H9 (cell line): ENCODE results near the gene EPS15. TPM values are rescaled to one million over a fixed set of nuclear protein-coding genes. Genes with fewer than 3 reads are reported as not detected.

ENCODE experiments used
- DNase-seq: peaks from one replicate; pipeline ENCODE4 v3.0.0-alpha.2; 2017
- H2AFZ ChIP-seq: one replicate; pipeline ENCODE4 v1.6.1; 2013; ENCODE audit warnings: mild to moderate bottlenecking, low read length, control low read depth, moderate library complexity
- H2AK5ac ChIP-seq: 2 replicates; pipeline ENCODE4 v1.6.1; 2013; ENCODE audit warnings: low read length, control low read depth, mixed read lengths; ENCODE audit not compliant: insufficient read length
- H2BK120ac ChIP-seq: one replicate; pipeline ENCODE4 v1.6.1; 2013; ENCODE audit warnings: low read depth, mild to moderate bottlenecking, low read length, control low read depth, inconsistent platforms; ENCODE audit not compliant: poor library complexity, severe bottlenecking
- H2BK12ac ChIP-seq: 2 replicates; pipeline ENCODE4 v1.6.1; 2013; ENCODE audit warnings: low read length, control low read depth, mixed read lengths, low read depth; ENCODE audit not compliant: insufficient read length
- H2BK15ac ChIP-seq: 2 replicates; pipeline ENCODE4 v1.6.1; 2013; ENCODE audit warnings: low read depth, low read length, control low read depth
- H2BK20ac ChIP-seq: one replicate; pipeline ENCODE4 v1.6.1; 2013; ENCODE audit warnings: low read depth, mild to moderate bottlenecking, low read length, control low read depth, inconsistent platforms; ENCODE audit not compliant: poor library complexity, severe bottlenecking
- H2BK5ac ChIP-seq: 2 replicates; pipeline ENCODE4 v1.6.1; 2013; ENCODE audit warnings: low read length, control low read depth, mixed read lengths; ENCODE audit not compliant: insufficient read length
- H3K14ac ChIP-seq: 2 replicates; pipeline ENCODE4 v1.6.1; 2013; ENCODE audit warnings: low read length, control low read depth; ENCODE audit not compliant: insufficient read depth
- H3K18ac ChIP-seq: 2 replicates; pipeline ENCODE4 v1.6.1; 2013; ENCODE audit warnings: low read depth, mild to moderate bottlenecking, mixed read lengths, low read length, control low read depth; ENCODE audit not compliant: insufficient read length
- H3K23ac ChIP-seq: 2 replicates; pipeline ENCODE4 v1.6.1; 2013; ENCODE audit warnings: low read length, control low read depth, mixed read lengths, low read depth; ENCODE audit not compliant: insufficient read length
- H3K23me2 ChIP-seq: 2 replicates; pipeline ENCODE4 v1.6.1; 2013; ENCODE audit warnings: low read depth, mild to moderate bottlenecking, mixed read lengths, low read length, control low read depth; ENCODE audit not compliant: insufficient read length, poor library complexity, severe bottlenecking
- H3K27ac ChIP-seq: 2 replicates; pipeline ENCODE4 v1.5.1; 2013; ENCODE audit warnings: low read length, control low read depth, mixed read lengths, low read depth; ENCODE audit not compliant: insufficient read length
- H3K27me3 ChIP-seq: 2 replicates; pipeline ENCODE4 v1.6.1; 2013; ENCODE audit warnings: low read length, control low read depth, inconsistent platforms; ENCODE audit not compliant: insufficient read depth
- H3K4ac ChIP-seq: 2 replicates; pipeline ENCODE4 v1.6.1; 2013; ENCODE audit warnings: low read depth, mild to moderate bottlenecking, control low read depth, inconsistent platforms, low read length, moderate library complexity
- H3K4me1 ChIP-seq: 2 replicates; pipeline ENCODE4 v1.6.1; 2013; ENCODE audit warnings: low read length, control low read depth, inconsistent platforms; ENCODE audit not compliant: insufficient read depth
- H3K4me2 ChIP-seq: 2 replicates; pipeline ENCODE4 v1.6.1; 2013; ENCODE audit warnings: low read length, control low read depth, mixed read lengths; ENCODE audit not compliant: insufficient read length, insufficient read depth
- H3K56ac ChIP-seq: 2 replicates; pipeline ENCODE4 v1.6.1; 2013; ENCODE audit warnings: low read depth, mild to moderate bottlenecking, mixed read lengths, low read length, control low read depth; ENCODE audit not compliant: insufficient read length
- H3K79me1 ChIP-seq: 2 replicates; pipeline ENCODE4 v1.6.1; 2013; ENCODE audit warnings: low read depth, mild to moderate bottlenecking, moderate library complexity, low read length, control low read depth, inconsistent platforms; ENCODE audit not compliant: insufficient read depth, poor library complexity, severe bottlenecking
- H3K79me2 ChIP-seq: 2 replicates; pipeline ENCODE4 v1.6.1; 2013; ENCODE audit warnings: low read length, control low read depth, inconsistent platforms; ENCODE audit not compliant: insufficient read depth
- H3K9ac ChIP-seq: 2 replicates; pipeline ENCODE4 v1.6.1; 2013; ENCODE audit warnings: low read length, control low read depth, mixed read lengths; ENCODE audit not compliant: insufficient read length; ENCODE audit errors: extremely low read depth
- H3K9me3 ChIP-seq: one replicate; pipeline ENCODE4 v1.6.1; 2013; ENCODE audit warnings: low read depth, low read length, inconsistent platforms; ENCODE audit not compliant: control insufficient read depth
- H3T11ph ChIP-seq: one replicate; pipeline ENCODE4 v1.6.1; 2013; ENCODE audit warnings: mild to moderate bottlenecking, low read length, control low read depth, inconsistent platforms
- H4K20me1 ChIP-seq: one replicate; pipeline ENCODE4 v1.6.1; 2013; ENCODE audit not compliant: control insufficient read depth, insufficient read length, insufficient read depth
- H4K5ac ChIP-seq: 2 replicates; pipeline ENCODE4 v1.6.1; 2013; ENCODE audit warnings: low read depth, mild to moderate bottlenecking, mixed read lengths, low read length, control low read depth; ENCODE audit not compliant: insufficient read length
- H4K8ac ChIP-seq: replicated peaks from 2 replicates; pipeline ENCODE4 v1.6.1; 2013; ENCODE audit warnings: low read length, control low read depth, mixed read lengths, low read depth; ENCODE audit not compliant: insufficient read length
- H4K91ac ChIP-seq: 2 replicates; pipeline ENCODE4 v1.6.1; 2013; ENCODE audit warnings: low read depth, mild to moderate bottlenecking, moderate library complexity, mixed read lengths, low read length, control low read depth; ENCODE audit not compliant: insufficient read length
- H3K27ac Mint-ChIP-seq, 3 experiments: 2 replicates in 2 of 3; 3 replicates in 1 of 3; pipeline ENCODE4 v1.8.0; 2020 to 2021; ENCODE audit warnings: mixed read lengths in 3 of 3, mild to moderate bottlenecking in 1 of 3, moderate library complexity in 1 of 3
- H3K27me3 Mint-ChIP-seq: 2 replicates; pipeline ENCODE4 v1.8.0; 2021; ENCODE audit warnings: low read depth, mild to moderate bottlenecking, moderate library complexity, mixed read lengths
- H3K36me3 Mint-ChIP-seq, 3 experiments: 2 replicates in 2 of 3; 3 replicates in 1 of 3; pipeline ENCODE4 v1.8.0; 2020 to 2021; ENCODE audit warnings: low read depth in 3 of 3, mixed read lengths in 3 of 3; ENCODE audit not compliant: insufficient read depth in 1 of 3
- H3K4me1 Mint-ChIP-seq, 2 experiments: 2 replicates each; pipeline ENCODE4 v1.8.0; 2020; ENCODE audit warnings: mixed read lengths in 2 of 2
- H3K4me3 Mint-ChIP-seq, 2 experiments: 2 replicates in 1 of 2; 3 replicates in 1 of 2; pipeline ENCODE4 v1.8.0; 2020 to 2021; ENCODE audit warnings: mild to moderate bottlenecking in 2 of 2, mixed read lengths in 2 of 2, moderate library complexity in 1 of 2
- H3K9me3 Mint-ChIP-seq, 2 experiments: 2 replicates in 1 of 2; 3 replicates in 1 of 2; pipeline ENCODE4 v1.8.0; 2020; ENCODE audit warnings: mild to moderate bottlenecking in 2 of 2, mixed read lengths in 2 of 2, moderate library complexity in 1 of 2
- WGBS: extraction: QIAGEN DNeasy Blood & Tissue Kit; methylation state at CpG from one replicate; pipeline ENCODE4 v1.1.7; 2013; ENCODE audit warnings: missing lambda C conversion rate, low lambda C conversion rate, mixed read lengths; ENCODE audit not compliant: insufficient read length; ENCODE audit errors: extremely low coverage; 5-methylcytosine and 5-hydroxymethylcytosine counted together
- total RNA-seq: library from RNA; stranded (reverse); gene quantifications from 2 replicates; pipeline ENCODE4 v1.2.1, GENCODE V29; 2021
- TF ChIP-seq, protein P1 (sequence below): fragments of 200-600 bp; sonication (generic); conservative IDR thresholded peaks from 3 replicates; pipeline ENCODE4 v1.8.0; 2021; ENCODE audit warnings: antibody characterized with exemption, mild to moderate bottlenecking

Gene EPS15
- total RNA-seq, 1 experiment from 2014 or later, result 44.1 TPM

DNA sequence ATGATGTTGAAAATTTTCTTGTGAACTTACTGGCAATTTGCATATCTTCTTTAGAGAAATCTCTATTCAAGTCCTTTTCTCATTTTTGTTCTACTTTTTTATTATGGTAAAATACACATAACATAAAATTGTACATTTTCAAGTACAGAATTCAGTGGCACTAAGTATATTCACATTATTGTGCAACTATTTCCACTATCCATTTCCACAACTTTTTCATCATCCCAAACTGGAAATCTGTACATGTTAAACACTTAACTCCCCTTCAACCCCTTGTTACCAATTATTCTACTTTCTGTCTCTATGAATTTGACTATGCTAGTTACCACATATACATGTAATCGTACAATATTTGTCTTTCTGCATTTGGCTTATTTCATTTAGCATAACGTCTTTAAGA lies 19.4 kb downstream of the EPS15 start:
- no peaks in the 10 kb centered on the region for H3K9me3 ChIP-seq
- H3K4me1 ChIP-seq, result no peaks in the 10 kb centered on the region
- Mint-ChIP-seq H3K9me3 (peaks cover 0 to 9% of the 10 kb centered on the region in 2 experiments; a peak in 4 of 5 replicates), H3K4me1 (peaks cover 0 to 4% of the 10 kb centered on the region in 2 experiments; a peak in 3 of 4 replicates), H3K27me3 (no peaks in the 10 kb centered on the region), H3K36me3 (peaks cover 12 to 27% (median 18%) of the 10 kb centered on the region in 3 experiments), H3K27ac (peak overlapping the region in 1 of 3 experiments; percentile 10; a peak in 1 of 7 replicates), H3K4me3 (no peak overlapping the region)
- no peak overlapping the region for H3K56ac ChIP-seq
- no peak overlapping the region for H3T11ph ChIP-seq
- H4K5ac ChIP-seq, result no peak overlapping the region
- H3K4me2 ChIP-seq, result no peak overlapping the region
- no peak overlapping the region for H2BK120ac ChIP-seq
- H3K14ac ChIP-seq, result no peak overlapping the region
- H3K79me1 ChIP-seq, result no peaks in the 10 kb centered on the region
- no peak overlapping the region for H4K8ac ChIP-seq
- TF ChIP-seq, protein P1, sequence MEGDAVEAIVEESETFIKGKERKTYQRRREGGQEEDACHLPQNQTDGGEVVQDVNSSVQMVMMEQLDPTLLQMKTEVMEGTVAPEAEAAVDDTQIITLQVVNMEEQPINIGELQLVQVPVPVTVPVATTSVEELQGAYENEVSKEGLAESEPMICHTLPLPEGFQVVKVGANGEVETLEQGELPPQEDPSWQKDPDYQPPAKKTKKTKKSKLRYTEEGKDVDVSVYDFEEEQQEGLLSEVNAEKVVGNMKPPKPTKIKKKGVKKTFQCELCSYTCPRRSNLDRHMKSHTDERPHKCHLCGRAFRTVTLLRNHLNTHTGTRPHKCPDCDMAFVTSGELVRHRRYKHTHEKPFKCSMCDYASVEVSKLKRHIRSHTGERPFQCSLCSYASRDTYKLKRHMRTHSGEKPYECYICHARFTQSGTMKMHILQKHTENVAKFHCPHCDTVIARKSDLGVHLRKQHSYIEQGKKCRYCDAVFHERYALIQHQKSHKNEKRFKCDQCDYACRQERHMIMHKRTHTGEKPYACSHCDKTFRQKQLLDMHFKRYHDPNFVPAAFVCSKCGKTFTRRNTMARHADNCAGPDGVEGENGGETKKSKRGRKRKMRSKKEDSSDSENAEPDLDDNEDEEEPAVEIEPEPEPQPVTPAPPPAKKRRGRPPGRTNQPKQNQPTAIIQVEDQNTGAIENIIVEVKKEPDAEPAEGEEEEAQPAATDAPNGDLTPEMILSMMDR, result no peak
- H3K9ac ChIP-seq, result no peak overlapping the region
- no peak overlapping the region for H3K27ac ChIP-seq
- H3K79me2 ChIP-seq, result peaks cover 3% of the 10 kb centered on the region; the same call in 1 of the 2 replicates
- no peak overlapping the region for H2BK12ac ChIP-seq
- H4K20me1 ChIP-seq, result no peaks in the 10 kb centered on the region
- no peak overlapping the region for H3K4ac ChIP-seq
- H2AK5ac ChIP-seq, result no peak overlapping the region
- no CpG with 5 or more reads among the region's 2 CpGs for WGBS
- DNase-seq, result no peak
- no peak overlapping the region for H4K91ac ChIP-seq
- H3K23me2 ChIP-seq, result no peaks in the 10 kb centered on the region
- no peak overlapping the region for H2AFZ ChIP-seq
- H3K18ac ChIP-seq, result no peak overlapping the region
- H3K23ac ChIP-seq, result no peak overlapping the region
- no peak overlapping the region for H2BK5ac ChIP-seq
- no peak overlapping the region for H2BK15ac ChIP-seq
- H3K27me3 ChIP-seq, result no peaks in the 10 kb centered on the region
- H2BK20ac ChIP-seq, result no peak overlapping the region
